ENCODE data around the gene APOO.
"Not testable (repeated sequence)": the region's sequence is repeated elsewhere in the genome, so short reads cannot be mapped to it uniquely, and the experiment has no call there.

GRCh38 chrX:23861952-23862351, 45.8 kb downstream of the APOO start:
- TF ChIP-seq, protein P1, sequence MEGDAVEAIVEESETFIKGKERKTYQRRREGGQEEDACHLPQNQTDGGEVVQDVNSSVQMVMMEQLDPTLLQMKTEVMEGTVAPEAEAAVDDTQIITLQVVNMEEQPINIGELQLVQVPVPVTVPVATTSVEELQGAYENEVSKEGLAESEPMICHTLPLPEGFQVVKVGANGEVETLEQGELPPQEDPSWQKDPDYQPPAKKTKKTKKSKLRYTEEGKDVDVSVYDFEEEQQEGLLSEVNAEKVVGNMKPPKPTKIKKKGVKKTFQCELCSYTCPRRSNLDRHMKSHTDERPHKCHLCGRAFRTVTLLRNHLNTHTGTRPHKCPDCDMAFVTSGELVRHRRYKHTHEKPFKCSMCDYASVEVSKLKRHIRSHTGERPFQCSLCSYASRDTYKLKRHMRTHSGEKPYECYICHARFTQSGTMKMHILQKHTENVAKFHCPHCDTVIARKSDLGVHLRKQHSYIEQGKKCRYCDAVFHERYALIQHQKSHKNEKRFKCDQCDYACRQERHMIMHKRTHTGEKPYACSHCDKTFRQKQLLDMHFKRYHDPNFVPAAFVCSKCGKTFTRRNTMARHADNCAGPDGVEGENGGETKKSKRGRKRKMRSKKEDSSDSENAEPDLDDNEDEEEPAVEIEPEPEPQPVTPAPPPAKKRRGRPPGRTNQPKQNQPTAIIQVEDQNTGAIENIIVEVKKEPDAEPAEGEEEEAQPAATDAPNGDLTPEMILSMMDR (IDR thresholded peaks at IDR 0.05): not testable (repeated sequence)
- TF ChIP-seq POLR2A (IDR thresholded peaks at IDR 0.05): not testable (repeated sequence)

Measured in testis (tissue), 2 donors.